Measurements from ENCODE around the gene RPS21.
"Not testable (repeated sequence)": the region's sequence is repeated elsewhere in the genome, so short reads cannot be mapped to it uniquely, and the experiment has no call there.

Gene RPS21

DNA sequence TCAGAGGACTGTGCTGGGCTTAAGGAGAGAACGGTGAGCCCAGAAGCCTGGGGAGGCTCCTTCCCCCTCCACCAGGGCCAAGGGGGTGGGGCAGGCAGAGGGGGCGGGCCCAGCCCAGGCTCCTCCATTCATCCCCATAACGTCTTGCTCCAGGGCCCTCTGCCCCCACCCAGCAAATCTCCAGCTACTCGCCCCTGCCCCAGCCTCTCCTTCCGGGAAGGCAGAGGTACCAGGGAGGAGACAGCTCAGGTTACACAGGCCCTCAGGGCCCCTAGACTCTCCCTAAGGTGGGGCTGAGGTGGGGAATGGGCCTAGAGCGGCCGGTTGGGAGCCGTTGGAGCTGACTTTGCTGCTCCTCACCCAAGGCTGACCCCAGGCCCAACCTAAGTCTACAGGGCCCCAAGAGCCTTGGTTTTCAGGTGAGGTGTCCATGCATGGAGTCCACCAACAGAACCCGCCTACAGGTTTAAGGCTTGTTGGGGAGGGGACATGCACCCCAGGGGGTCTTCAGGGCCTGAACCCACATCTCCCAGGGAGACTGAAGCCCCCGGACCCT lies 21.0 kb upstream of the RPS21 start:
- DNase-seq (ENCODE audit: low read depth in 2 of 2): no peak

DNA sequence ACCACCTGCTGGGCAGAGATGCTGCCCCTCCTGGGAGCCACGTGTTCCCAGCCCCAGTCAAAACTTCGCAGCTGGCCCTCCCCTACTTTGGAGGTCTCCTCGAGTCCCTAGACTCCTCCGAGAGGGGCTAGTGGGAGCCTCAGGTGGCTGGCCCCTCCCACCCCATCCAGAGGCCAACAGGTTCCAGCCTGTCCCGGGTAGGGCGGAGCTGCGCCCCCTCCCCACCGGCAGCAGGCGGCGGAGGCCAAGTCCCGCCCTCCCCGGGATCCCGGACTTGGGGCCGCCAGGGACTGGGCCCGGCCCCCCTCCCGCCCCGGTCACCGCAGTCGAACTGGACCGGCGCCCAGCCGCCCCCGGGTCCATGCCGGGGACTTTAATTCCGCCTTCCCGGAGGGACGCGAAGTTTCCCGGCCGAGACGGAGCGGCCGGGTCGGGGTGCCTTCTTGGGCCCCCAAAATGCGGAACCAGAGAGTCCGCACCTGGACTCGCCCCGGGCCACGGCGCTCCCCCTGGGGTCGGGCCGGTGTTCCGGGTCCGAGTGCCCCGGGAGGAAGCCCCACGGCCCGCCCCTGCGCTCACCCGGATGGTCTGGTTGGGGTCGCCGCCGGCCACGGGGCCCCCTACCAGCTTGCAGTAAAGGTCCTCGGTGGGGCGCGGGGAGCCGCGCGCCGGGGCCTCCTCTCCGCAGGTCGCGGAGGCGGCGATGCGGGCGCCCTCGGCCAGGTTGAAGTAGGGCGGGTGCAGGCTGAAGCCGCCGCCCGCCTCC lies 20.4 kb upstream of the RPS21 start:
- DNase-seq (ENCODE audit: low read depth in 2 of 2): no peak

DNA sequence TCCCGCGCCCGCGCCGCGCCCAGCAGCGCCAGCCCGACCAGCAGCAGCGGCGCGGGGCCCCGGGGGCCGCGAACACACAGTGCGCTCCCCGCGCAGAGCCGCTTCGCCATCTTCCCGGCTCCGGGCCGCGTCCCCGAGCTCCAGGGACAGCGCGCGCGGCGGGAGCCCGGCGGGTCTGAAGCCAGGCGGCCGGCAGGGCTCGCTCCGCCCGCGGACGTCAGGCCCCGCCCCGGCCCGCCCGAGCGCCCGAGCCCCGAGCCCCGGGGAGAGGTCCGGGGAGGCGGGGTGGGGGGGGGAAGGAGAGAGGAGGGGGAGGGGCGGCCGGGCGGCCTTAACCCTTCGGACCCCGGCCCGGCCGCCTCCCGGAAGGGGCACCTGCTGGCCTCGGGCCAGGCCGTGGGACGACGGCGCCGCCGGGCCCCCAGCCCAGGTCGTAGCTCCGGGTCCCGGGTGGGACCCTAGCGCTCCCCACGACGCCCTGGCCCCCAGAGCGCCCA lies 19.7 kb upstream of the RPS21 start, which contains the start of gene LAMA5:
TSS of gene LAMA5 (minus strand) at position 177 of the 497 bp plus-strand sequence. CDS start at position 110, 67 bp downstream.
- no peak for DNase-seq (ENCODE audit: low read depth in 2 of 2)

DNA sequence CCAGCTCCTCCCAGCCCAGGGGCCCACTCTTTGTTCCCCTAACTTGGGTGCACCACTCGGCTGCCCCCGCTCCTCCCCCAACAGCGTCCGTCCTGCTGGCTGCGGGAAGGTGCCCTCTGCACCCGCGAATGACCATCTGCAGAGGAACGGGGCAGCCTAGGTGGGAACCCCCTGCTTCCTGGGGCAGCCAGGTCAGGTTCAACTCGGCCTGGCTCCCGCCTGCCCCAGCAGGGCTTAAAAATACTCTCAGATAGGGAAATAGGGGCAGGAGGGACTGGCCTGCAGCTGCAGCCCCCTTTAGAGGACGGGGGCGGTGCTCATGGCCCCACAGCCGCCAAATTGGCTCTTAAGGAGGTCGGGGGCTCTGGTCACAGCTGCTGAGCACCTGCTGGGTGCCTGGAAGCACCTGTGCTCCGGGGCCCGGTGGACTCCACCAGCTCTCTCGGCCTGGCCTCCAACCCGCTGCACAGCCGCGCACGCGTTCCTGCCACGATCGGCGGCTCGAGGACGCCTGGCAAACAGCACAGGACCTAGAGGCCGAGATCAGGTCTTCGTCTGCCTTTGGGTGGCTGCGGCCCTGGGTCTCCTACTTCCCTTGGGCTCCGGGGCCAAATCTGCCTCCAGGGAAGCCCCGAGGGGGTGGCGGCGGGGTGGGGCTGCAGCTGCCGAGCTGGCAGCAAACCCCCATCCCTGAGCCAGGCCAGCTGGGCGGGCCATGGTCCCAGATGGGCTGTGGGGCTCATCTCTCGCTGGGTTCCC lies 19.1 kb upstream of the RPS21 start:
- DNase-seq (ENCODE audit: low read depth in 2 of 2): no peak

DNA sequence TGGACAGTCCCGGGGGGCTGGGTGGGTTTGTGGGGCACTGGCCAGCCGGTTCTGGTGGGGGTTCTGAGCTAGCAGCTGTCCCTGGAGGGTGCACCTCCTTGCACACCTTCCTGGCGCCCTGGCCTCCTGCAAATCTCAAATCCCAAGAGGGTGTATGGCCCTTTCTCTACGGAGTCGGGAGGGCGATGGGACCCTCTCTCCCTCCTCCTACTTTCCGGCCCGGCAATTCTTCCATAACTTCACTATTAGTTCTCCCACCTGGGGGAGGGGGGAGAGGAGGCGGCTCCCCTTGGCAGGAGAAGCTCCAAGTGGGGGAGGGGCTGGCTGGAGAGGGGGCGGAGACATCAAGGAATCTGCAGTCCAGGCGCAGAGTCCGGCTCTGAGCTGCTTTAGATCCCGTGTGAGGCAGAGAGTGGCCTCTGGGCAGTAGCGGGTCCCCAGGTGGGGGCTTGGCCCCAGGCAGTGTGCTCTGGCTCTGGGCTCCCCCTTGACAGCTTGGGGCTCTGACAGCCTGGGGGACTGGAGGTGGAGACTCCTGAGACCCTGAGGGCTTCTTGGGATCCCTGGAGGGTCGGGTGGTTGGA lies 18.4 kb upstream of the RPS21 start:
- DNase-seq (ENCODE audit: low read depth in 2 of 2): no peak

DNA sequence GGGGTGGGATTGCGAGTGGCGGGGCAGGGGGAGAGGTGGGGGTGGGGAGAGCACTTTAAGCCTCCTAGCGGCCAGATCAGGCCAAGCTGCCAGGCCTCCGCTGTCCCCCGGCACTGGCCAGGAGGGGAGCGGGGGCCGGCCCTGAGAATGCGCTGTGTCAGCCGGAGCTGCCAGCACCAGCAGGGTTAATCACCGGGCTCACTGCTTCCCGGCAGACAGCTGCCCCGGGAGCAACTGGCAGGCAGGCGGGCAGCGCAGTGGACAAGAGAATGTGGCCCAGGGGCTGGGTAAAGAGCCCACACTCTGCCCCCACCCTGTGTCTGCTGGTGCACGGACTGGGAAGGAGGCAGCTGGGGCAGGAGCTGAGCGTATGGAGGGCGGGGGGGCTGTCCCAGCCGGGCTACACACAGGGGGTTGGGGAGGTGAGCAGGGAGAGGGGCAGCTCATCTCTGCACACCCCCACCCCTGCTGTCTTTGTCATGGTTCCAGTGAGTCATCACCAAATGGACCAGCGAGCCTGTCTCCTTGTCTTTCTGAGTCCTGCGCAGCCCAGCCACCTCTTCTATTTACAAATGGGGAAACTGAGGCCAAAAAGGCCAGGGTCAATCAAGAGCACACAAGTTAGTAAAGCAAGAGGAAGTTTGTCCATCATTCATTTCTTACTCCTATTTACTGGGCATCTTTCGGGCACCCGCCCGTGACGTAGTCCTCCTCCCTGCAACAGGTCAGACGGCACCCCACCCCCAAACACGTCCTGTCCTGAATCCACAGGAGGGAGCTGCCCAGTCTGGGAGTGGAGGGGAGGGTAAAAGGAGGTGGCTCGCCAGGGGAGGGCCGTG lies 17.7 kb upstream of the RPS21 start:
- no peak for DNase-seq (ENCODE audit: low read depth in 2 of 2)

DNA sequence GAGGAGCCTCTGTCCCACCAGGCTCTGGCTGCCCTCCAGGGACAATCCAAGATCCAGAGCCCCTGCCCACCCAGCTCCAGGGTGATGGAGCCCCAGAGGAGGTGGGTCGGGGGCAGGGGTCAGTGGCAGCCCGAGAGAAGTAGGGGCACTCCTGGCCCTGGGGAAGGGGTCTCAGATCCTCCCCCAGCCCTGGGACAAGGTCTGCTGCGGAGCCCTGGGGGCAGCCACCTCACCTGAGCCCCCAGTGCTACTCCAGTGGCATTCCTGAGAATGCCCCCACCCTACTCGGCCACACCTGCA lies 17.1 kb upstream of the RPS21 start:
- no peak for DNase-seq (ENCODE audit: low read depth in 2 of 2)

DNA sequence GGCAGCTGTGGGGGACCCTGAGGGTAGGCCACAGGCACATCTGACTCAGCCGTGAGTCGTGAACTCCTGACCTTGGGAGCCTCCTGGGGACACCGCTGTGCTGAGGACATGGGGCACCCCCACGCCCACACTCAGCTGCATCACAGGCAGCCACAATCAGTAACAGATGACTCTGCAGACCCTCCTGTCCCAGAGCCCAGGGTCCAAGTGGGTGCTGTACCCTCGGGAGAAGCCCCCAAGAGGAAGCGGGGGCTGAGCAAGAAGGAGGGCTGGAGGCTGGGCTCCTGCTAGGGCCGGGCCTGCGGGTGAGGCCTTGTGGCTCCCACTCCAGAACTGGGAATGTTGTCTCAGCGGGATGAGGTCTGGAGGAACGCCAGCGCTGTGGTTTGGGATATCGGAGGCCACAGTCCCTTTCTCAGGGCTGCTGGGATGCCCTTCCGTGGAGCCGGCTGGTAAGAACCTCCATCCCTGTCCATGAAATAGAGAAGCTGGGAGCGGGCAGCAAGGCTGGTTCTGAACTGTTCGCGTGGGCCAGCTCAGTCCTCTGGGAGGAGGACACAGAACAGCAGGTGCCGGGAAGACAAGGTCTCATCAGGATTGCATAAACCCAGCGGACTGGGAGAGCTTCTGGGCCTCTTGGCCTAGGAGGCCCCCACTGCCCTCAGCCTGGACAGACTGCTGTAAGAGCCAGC lies 16.6 kb upstream of the RPS21 start:
- DNase-seq (ENCODE audit: low read depth in 2 of 2): no peak

DNA sequence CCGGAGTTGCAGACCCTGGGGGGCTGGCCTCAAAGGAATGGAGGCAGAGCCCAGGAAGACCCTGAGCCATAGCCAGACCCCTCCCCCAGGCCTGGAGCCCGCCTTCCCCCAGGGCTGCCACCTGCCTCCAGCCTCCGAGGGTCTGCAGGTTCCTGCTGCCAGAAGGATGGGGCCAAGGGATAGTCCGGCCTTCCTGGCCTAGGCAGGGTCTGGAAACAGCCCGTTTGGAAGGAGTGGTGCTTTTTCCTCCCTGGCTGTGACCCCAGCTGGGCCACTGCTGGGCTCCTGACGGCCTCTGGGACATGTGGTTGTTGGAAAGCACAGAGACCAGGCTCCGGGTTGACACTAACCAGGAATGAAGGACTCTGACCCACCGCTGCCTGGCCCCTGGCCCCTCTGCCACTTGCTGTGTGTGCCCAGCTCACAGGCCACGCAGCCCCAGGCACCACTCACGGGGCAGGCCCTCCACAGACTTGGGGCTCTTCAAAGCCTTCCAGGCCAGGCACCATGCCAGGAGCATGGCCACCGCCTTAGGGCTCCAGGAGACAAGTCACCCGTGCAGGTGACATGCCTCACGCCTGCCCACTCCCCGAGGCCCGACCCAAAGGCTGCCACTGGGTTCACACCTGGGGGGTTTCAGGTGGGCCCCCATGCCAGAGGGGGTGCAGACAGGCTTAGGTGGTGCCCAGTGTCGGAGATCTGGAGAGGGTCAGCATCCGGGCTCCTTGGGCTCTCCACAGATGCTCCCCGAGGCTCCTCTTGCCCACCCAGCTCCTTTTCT lies 15.9 kb upstream of the RPS21 start:
- no peak for DNase-seq (ENCODE audit: low read depth in 2 of 2)

DNA sequence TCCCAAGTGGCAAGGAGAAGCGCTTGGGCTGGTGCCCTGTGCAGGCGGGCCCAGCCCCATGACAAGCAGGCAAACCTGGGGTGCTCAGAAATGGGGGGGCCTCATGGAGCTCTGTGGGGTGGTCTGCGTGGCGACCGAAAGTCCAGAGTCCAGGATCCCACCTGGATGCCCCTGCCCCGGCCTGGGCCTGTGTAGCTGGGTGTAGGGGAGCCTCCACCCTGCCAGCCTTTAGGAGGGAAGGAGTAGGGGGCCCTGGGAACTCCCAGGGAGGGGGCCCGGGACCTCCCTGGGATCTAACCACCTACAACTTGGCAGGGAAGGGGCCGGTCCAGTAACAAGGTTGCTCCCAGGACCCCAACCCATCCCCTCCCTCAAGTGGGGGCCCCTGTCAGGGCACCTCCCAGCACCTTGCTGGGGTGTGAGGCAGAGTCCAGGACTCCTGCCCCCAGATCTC lies 15.3 kb upstream of the RPS21 start:
- no peak for DNase-seq (ENCODE audit: low read depth in 2 of 2)

DNA sequence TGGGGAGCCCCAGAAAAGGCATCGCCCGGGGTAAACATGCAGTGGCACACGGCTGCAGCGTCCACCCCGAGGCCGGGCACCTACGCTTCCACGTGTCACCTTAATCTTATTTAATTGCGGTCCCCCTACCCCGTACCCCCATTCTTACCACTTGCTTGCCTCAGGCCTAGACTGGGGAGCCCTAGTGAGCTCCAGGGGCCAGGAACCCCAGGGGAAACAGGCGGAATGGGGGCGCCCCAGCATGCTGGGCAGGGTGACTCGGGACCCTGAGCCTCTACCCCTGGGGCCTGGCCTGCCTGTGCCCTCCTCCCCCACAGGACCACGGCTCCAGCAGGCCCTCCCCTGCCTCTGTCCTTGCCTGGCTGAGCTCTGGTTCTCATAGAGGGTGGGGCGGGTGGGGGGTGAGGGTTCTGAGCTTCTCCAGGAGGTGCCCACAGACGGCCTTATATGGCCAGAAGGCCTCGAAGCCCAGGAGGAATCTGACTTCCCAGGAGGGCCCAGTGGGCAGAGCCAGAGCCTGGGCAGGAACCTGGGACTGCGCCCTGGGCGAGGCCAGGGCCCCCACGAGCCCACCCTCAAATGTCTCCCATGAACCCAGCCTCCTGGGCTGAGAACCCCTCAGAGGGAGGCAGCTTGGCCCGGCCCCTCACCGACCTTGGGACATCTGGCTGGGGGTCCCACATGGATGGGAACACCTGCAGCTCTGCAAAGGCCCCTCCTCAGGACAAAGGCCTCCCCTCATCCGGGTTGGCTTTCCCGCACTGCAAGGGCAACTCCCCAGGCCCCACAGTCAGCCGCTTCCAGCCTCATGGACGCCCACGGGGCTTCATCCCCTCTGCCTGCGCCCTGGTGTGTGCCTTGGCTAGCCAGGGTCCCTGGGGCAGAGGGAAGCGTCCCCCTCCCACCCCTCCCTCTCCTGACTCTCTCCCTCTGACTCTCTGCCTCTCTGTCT lies 14.6 kb upstream of the RPS21 start:
- no peak for DNase-seq (ENCODE audit: low read depth in 2 of 2)

DNA sequence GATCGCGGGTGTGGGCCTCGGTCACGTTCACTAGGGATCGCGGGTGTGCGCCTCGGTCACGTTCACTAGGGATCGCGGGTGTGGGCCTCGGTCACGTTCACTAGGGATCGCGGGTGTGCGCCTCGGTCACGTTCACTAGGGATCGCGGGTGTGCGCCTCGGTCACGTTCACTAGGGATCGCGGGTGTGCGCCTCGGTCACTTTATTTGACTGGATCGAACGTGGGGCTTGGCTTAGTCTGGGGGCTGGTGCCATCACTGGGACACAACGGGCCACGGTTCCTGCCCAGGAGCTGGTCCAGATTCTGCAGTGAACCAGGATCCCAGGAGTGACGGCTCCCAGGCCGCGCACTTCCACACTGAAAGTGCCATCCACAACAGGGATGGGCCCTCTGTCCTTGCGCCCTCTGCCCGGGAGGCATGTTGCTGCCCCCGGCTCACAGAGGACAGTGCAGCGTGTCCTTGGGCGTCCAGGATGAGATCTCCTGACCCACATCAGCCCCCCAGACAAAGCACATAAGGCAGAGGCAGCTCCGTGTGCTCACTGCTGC lies 13.2 kb upstream of the RPS21 start:
- DNase-seq (ENCODE audit: low read depth in 2 of 2): not testable (repeated sequence)

DNA sequence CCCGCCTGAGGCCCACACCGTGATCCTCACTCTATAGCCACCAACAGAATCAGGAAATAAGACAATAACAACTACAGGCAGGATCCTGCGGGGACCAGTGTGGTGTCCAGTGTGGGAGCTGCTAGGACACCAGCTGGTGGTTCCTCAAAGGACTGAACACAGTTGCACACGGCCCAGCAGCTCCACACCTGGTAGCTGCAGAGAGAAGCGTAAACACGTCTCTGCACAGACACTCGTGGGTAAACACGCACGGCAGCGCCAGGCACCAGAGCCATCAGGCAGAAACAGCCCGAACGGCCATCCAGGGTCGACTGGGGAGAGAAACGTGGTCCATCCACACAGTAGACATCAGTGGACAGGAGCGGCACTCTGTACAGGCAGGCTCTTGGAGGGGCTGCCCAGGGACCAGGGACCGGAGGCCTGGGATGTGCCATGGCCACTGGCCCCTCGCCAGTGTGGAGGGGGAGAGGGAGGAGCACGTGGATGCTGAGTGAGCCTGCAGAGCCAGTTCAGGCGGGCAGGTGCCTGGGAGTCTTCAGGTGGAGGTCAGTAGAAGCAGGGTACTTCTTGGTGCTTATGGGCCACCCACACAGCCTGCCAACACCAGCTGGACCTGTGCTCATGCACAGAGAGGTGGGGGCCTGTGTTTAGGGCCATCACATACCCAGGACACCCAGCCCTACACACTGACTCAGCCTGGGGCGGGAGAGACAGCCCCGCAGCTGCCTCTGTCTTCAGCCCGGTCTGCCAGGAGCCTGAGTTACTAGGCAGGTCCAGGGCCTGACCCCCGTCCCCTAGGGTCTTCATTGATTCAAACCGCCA lies 12.4 kb upstream of the RPS21 start:
- DNase-seq (ENCODE audit: low read depth in 2 of 2): no peak

DNA sequence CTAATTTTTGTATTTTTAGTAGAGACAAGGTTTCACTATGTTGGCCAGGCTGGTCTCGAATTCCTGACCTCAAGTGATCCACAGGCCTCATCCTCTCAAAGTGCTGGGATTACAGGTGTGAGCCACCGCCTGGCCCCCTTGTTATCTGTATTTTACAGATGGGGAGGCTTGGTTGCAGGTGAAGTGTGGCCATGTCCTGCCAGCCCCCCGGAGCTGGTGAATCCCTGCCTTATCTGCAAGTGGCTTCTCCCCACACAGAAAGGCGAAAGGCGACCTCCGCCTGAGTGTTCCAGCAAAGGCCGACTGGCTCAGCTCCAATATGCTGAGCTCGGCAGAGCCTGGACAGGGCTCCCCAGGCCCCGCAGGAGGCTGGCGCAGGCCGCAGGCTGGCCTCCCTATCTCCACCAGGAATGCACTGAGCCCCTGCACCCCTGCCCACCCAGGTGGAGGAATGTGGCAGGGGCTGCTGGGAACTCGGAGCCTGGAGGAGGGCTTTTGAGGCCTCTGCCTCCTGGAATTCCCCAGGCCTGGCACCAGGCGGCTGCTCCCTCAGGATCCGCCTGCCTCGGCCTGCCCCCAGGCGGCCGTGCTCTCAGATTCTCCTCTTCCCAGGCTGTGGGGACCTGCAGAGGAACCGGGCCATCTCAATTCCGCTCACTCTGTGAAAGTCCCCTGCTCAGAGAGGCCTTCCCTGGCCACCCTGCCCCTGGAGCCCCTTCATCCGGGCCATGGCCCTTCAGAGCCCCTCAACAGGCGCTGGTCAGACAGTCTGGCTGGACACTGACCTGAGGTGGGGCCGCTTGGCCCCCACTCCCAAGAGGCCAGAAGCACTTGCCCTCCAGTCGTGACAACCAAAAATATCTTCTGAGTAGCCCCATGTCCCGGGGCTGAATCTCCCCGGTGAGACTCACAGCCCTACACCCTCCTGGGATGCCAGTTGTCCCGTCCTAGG lies 10.5 kb upstream of the RPS21 start:
- no peak for DNase-seq (ENCODE audit: low read depth in 2 of 2)

DNA sequence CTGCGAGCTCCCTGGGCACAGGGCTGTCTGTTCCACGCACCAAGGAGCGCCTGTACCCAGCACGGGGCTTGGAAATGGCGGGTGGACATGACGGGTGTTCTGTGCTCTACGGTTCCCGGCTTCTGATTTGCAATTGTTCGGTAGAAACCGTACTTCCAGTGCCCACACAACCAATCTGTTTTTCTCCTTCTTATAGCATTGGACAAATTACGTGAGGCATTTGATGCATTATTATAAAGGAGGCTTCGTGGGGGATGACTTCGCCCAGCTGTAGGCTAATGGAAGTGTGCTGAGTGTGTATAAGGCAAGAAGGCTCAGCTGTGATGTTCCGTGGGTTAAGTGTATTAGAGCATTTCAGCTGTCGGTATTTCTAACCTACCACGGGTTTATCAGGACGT lies 9.8 kb upstream of the RPS21 start:
- no peak for DNase-seq (ENCODE audit: low read depth in 2 of 2)

DNA sequence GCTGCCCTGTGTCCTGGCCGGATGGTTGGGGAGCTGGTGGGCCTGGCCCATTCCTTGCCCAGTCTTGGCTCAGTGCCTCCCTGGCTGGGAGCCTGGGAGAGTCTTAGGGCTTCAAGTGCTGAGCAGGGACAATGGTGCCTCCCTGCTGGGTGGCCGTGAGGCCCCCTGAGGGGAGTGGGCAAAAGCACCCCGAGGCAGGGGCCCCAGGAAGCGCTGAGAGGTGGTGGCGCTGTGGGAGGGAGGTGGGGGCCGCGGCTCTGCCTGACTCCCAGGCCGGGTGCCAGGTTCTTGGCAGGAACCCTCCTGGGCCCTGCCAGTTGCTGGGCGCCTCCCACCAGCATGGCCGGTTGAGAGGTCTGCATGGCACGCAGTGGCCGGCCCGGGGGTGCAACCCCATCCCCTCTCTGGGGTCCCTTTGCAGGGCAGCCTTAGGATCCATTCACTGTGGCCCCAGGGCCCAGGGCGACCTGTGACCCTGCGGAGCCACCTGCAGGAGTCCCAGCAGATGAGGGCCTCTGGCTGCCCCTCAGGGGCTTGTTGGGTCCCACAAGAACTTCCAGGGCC lies 9.2 kb upstream of the RPS21 start:
- no peak for DNase-seq (ENCODE audit: low read depth in 2 of 2)

Measured in stimulated activated CD4-positive, alpha-beta T cell treated with anti-CD3 and anti-CD28 coated beads, Interleukin-12 subunit alpha, Interleukin-12 subunit beta, amount 100 ng/mL, for 24 hours (primary cell).